Suppressor macrophage (primary cell): Measurements from ENCODE around the gene PRSS53.

ENCODE experiments used
- DNase-seq, 4 experiments: peaks; one replicate each; pipeline ENCODE4 v3.0.0-alpha.2; 2020 to 2022

PRSS53 gene

DNA sequence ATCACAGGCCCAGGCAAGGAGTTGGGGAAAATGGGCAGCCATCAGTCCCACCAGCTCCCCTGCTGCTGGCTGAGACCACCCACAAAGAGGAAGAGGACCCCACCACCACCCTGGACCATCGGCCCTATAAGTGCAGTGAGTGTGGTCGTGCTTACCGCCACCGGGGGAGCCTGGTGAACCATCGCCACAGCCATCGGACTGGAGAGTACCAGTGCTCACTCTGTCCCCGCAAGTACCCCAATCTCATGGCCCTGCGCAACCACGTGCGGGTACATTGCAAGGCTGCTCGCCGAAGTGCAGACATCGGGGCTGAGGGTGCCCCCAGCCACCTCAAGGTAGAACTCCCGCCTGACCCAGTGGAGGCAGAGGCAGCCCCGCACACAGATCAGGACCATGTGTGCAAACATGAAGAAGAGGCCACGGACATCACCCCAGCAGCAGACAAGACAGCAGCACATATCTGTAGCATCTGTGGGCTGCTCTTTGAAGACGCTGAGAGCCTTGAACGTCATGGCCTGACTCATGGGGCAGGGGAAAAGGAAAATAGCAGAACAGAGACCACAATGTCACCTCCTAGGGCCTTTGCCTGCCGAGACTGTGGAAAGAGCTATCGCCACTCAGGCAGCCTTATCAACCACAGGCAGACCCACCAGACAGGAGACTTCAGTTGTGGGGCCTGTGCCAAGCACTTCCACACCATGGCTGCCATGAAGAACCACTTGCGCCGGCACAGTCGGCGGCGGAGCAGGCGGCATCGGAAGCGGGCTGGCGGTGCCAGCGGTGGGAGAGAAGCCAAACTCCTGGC, 10.9 kb downstream of the PRSS53 start:
- no peak for DNase-seq

DNA sequence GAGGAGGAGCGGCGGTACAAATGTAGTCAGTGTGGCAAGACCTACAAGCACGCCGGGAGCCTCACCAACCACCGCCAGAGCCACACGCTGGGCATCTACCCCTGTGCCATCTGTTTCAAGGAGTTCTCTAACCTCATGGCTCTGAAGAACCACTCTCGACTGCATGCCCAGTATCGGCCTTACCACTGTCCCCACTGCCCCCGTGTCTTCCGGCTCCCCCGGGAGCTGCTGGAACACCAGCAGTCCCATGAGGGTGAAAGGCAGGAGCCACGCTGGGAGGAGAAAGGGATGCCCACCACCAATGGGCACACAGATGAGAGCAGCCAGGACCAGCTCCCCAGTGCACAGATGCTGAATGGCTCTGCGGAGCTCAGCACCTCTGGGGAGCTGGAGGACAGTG, 11.7 kb downstream of the PRSS53 start:
- DNase-seq: no peak

DNA sequence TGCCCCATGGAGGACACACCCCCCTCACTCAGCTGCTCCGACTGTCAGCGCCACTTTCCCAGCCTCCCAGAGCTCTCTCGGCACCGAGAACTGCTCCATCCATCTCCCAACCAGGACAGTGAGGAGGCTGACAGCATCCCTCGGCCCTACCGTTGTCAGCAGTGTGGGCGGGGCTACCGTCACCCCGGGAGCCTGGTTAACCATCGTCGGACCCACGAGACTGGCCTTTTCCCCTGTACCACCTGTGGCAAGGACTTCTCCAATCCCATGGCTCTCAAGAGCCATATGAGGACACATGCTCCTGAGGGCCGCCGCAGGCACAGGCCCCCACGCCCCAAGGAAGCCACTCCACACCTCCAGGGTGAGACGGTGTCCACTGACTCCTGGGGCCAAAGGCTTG, 12.4 kb downstream of the PRSS53 start:
- no peak for DNase-seq

DNA sequence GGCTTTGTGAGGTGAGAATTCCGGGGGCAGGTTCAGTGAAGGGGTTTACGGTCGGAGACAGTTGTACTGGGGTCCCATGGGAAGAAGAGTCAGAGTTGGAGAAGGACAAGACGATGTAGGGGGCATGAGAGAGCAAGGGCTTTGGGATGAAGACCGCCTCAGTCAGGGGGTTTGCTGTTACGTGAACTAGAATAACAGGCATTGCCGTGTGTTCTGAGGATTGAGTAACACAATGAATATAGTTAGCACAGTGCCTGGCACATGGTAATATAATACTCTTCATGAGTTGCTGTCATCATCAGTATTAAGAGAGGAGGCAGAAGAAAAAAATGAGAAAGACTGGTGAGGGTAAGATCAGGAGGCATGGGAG, 13.9 kb downstream of the PRSS53 start:
- DNase-seq: peak in 2 of 4 experiments; percentile 21 to 28

DNA sequence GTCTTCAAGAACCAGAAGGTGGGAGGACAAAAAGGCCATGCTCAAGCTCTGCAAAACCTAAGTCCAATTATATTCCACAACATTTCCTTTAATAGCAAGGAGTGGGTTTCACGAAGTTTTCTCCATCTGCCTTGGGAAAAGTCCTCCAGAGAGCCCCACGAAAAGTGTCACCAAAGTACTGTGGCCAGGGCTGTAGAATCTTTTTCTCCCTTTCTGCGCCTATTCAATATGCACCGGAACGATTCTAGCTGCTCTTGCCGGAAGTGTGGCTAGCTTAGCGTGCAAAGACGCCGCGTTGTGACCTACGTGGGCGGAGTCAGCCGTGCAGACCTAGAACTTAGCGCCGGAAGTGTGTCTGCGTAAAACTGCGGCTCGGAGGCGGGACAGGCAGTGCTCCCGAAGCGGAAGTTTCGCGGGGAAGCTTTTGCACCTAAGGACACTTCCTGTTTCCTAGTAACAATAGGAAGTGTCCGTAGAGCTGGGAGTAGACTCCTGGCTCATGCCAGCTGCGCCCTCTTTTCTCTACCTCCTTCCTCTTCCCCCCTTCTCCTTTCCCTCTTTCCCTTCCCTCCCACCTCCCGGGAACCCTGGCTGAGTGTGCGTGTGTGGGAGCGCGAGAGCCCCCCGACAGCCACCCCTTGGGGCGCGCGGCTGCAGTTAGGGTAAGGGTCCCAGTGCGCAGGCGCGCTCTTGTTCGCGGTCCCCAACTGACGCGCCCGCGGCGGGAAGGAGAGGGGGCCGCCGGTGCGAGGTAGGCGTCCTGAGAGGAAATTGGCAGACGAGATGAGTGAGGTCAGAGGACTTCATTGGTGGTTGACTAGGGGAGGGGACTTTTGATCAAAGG, 14.6 kb downstream of the PRSS53 start, which contains the start of the genes ZNF646 and ZNF668:
Gene ZNF646 (plus strand): TSS at position 453 of the 844 bp plus-strand sequence. CDS start 1,903 bp downstream, outside the sequence.
Gene ZNF668 (minus strand): TSS at position 271 of the 844 bp plus-strand sequence. CDS start 9,781 bp downstream, outside the sequence.
- peak; percentile 99 to 100 (median 100) for DNase-seq

DNA sequence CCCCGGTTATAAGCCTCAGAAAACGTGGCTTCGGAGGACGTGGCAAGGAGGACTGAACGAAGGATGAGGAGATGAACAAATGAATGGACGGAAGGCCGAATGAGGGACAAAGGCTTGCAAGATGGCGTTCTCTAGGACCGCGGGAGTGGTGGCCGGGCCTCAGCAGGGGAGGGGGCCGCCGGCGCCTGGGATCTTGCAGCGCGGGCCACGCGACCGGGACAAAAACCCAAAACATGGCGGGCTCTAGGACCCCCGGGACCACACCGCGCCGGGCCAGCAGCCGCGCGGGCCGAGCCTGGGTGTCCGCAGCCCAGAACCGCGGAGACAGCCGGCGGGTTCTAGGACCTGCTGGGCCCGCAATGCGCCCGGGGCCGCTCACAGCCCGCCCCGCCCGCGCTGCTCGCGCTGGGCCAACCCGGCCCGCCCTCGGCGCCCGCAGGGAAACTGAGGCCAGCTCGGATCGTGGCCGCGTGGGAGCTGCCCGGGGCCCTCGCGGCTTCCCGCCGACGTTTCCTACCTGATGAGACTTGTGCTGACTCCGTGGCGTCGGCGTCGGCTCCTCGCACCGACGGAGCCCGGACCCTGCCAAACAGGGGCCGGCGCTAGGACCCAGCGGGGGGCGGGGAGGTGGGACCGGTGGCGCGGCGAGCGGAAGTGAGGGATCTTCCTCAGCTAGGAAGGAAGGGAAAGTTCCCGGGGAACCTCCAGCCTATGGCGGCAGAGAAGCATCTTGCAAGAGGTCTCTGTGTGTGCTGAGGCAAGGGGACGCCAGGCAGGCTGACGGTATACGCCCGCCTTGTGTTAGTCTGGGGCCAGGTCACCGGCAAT, 15.4 kb downstream of the PRSS53 start:
- peak; percentile 92 to 97 (median 96) for DNase-seq

DNA sequence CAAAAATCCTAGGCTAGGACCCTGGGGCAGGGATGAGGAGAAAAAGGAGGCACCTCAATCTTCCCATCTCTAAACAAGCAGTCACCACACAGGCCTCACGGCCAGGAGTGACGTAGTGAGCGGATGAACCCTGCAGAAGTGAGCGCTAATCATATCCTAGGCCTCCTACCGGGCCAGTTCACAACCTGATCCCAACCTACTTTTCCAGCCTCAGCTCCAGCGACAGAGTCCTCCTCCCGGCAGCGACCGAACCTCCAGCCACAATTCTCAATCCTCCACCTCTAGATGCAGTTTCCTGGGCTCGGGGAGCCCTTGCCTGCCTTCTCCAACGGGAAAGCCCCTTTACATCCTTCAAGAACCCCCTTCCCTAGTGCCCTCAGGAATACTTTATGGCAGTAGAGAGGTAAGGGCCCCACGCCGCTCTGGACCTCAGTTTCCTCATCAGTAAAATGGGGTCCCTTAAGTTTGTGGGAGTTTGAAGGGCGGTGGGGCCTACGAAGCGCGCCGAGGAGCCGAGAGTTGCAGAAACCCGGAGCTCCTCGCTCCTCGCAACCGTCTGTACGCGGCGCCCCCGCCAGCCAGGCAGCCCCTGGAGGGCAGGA, 16.1 kb downstream of the PRSS53 start:
- DNase-seq: peak in 3 of 4 experiments; percentile 44 to 50 (median 48)

DNA sequence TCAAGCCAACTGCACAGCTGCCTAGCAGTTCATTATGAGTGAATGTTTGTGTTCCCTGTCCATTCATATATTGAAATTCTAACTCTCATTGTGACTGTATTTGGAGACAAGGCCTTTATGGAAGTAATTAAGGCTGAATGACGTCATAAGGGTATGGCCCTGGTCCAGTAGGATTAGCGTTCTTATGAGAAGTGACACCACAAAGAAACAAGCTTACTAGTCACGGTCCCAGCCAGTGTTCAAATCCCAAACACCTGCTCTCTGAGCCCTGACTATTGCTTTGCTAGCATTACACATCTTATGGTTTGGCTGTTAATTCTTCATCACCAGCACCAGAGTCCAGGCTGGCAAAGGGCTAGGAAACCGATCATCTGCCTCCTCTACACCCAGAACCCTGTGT, 16.9 kb downstream of the PRSS53 start:
- peak; percentile 23 to 59 (median 38) for DNase-seq

DNA sequence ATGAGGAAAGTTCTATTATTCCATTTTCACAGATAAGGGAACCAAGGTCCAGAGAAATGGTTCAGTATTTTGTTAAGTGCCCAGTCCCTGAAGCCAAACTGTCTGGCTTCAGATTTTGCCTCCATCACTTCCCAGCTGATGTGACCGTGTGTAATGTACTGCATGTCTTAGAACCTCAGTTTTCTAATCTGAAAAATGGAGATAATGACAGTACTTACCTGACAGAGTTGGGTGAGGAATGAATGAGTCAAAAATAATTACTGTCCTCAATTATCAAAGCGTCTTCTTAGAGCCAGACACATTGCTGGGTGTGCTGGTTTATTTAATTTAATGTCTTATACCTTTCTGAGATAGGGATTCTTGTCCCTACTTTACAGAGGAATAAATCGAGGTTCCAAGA, 21.4 kb downstream of the PRSS53 start:
- no peak for DNase-seq

DNA sequence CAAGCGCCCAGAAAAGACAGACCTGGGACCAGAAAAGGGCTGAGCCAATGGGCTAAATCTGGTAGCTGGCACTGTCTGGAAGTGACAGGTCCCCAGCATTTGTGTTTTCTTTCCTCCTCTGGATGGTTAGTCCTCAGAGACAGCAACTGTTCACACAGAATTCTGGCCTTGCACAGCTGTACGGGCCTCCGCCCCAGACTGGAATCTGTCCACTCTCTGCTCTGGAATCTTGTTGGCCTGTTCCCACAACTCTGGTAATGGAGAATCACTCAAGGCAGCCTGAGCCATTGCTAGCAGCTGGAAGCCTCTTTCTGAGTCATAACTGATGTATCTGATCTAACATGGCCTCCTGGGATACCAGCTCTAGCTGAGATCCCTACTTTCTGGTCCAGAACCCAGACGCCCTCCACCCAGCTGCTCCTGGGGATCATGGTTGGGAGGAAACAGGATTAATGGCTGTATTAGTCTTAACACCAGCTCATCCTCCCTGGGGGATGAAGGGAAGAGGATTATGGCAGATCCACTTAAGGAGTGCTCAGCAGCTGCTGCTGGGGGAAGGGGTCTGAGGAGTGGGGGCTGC, 23.8 kb downstream of the PRSS53 start:
- DNase-seq: no peak

DNA sequence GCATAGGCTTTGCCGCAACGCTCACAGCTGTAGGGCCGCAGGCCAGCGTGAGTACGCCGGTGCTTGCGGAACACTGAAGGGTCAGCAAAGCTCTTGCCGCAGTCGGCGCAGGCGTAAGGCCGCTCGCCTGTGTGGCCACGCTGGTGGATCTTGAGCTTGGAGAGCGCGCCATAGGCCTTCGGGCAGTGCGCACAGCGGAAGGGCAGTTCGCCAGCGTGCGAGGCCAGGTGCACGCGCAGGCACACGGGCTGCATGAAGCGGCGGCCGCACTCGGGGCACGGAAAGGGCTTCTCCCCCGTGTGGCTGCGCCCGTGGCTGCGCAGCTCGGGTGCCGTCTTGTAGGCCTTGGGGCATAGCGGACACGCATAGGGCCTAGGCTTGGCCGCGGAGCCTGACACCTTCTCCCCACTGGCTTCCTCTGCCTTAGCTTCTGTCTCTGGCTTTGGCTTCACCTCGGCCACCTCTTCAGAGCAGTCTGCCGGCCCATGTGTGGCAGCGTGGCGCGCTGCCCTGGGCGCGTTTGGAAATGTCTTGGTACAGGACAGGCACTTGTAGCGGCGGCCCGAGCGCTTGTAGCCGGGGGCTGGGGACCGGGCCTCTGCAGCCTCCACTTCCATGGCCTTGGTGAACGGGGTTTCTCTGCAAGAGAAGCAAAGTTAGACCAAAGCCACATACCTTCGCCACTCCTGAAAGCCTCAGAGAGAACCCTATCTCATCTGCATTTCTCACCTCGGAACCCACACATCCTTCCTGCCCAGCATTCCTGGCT, 24.7 kb downstream of the PRSS53 start:
- no peak for DNase-seq

DNA sequence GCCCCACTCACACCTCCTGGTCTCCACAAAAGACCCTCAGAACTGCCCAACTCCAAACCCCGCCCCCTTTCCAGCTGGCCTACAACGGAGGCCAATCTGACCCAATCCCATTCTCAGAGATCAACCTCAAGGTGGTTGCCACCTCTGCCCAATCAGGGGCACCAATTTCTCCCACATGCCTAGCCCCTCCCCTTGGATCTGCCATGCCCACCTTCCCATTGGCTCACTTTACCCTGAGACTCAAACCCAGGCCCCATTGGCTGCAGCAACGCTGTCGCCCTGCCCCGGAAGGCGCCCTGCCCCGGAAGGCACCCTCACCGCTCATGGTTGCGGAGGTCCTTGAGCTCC, 25.3 kb downstream of the PRSS53 start:
- DNase-seq: no peak

DNA sequence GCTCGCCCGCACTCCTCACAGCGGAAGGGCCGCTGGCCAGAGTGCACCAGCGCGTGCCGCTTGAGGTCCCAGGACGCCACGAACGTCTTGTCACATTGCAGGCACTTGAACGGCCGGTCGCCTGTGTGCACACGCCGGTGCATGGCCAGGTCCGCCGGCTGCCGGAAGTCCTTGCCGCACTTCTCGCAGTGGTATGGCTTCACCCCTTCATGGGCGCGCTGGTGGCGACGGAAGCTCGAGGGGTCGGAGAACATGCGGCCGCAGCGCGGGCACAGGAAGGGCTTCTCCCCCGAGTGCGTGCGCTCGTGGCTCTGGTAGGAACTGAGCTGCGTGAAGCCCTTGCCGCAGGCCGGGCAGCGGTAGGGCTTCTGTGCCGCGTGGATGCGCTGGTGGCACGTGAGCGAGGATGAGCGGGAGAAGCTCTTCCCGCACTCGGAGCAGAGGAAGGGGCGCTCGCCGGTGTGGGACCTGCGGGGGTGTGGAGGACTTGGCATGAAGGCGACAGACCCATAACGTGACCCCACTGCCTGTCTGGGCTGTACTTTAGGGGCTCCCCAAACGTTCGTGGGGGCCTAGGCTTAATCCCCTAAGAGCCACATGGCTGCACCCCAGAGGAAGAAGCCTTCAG, 26.8 kb downstream of the PRSS53 start:
- DNase-seq: no peak

DNA sequence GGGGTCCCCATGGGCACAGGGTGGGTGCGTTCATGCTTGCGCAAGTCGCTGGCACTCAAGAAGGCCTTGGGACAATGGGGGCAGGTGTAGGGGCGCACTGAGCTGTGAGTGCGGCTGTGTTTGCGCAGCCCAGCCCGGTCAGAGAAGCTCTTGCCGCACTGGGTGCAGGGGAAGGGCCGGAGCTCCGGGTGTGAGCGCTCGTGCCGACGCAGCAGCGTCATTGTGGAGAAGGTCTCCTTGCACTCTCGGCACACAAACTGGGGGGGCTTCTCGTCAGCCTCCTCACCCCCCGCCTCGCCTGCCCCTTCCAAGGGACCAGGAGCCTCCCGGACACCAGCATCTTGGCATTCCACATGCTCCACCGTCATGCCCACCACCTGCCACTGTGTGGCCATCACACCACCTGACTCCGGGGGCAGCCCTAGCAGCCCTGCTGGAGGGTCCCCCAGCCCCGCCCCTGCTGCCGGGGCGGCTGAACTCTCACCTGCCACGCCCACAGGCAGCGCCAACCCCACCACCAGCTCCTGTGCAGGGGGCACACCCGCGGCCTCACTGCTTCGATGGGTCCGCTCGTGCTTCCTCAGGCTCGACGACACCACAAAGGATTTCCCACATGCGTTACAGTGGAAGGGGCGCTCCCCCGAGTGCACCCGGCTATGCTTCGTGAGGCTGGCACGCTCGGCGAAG, 27.5 kb downstream of the PRSS53 start:
- DNase-seq: no peak

DNA sequence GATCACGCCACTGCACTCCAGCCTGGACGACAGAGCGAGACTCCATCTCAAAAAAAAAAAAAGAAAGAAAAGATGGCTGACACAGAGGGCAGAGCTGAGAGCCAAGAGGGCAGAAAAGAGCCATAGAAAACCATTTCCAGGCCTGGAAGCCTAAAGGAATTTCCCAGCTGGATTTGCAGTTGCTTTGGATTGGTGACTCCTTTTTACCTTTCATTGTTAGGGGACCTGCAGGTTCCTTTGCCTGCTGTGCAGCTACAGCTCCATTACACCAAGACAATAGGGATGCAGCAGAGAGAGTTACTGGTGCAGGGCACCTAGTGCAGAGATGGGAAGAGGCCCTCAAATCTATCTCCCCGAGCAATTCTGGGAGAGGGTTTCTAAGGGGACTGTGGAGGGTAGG, 33.1 kb downstream of the PRSS53 start:
- no peak for DNase-seq

DNA sequence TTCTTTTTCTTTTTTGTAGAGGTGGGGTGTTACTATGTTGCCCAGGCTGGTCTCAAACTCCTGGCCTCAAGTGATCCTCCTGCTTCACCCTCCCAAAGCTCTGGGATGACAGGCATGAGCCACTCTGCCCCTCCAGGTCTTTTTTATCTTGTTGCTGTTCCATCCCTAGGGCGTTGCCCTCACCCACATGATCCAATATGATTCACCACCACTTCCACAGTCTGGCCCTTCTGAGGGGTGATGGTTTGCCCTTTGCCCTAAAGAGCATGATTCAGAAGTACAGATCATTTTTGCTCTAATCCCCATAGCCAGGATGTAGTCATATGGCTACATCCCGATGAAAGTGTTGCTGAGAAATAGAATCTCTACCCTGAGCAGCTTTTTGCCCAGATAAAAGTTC, 36.6 kb downstream of the PRSS53 start:
- DNase-seq: peak; percentile 81 to 91 (median 84)

DNA sequence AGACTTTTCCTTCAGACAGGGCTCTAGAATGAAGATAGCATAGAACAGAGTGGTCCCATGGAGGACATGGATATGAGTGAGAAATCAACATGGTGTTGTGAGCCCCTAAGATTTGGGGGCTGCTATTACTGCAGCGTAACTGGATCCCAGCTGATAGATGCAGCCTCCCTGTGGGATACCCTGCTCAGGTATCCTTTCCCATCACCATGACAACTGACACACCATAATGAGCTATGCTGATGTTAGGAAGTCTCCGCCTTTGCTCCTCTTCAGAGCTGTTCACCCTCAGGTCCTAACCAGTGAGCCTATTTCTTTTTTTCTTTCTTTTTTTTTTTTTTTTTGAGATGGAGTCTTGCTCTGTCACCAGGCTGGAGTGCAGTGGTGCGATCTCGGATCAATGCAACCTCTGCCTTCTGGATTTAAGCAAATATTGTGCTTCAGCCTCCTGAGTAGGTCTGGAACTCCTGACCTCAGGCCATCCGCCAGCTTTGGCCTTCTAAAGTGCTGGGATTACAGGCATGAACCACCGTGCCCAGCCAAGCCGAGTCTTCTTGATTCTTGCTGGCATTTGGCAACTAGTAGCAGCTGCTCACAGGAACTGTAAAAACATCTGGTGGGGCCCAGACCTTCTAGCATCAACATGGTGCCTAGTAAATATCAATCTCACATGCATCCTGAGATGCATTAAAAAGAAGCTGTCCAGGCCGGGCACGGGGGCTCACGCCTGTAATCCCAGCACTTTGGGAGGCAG, 38.3 kb downstream of the PRSS53 start:
- no peak for DNase-seq

DNA sequence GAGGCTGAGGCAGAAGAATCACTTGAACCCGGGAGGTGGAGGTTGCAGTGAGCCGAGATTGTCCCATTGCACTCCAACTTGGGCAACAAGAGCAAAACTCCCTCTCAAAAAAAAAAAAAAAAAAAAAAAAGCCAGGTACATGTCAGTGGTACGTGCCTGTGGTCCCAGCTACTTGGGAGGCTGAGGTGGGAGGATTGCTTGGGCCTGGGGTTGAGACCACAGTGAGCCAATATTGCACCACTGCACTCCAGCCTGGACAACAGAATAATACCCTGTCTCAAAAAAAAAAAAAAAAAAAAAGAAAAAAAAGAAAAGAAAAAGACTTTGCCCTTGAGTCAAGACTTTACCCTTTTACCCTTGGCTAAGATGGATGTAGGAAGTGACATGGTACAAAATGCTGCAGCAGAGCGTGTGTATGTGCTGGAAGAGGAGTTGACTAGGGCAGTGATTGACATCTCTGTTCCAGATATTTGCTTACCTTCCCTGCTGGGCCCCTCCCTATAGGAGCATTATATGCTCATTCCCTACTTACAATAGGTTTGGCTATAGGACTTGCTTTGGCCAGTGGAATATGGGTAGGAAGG, 44.8 kb downstream of the PRSS53 start:
- DNase-seq: no peak

DNA sequence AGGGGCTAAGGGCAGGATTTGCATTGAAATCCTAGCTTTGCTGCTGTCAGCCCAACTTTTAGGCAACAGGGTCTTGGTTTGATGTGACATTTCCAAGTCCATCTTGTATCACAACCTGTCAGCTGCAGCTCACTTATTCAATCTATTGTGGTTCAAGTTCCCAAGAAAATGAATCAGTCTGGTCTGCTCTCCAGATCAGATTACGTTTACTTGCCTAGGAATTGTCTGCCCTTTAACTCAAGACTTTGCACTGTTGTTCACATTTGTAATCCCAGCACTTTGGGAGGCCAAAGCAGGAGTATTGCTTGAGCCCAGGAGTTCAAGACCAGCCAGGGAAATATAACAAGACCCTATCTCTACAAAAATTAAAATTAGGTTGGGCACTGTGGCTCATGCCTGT, 45.4 kb downstream of the PRSS53 start:
- DNase-seq: no peak
